ENCODE measurements around the gene P2RX6. TPM values are rescaled to one million over a fixed set of nuclear protein-coding genes. Genes with fewer than 3 reads are reported as not detected.

P2RX6 gene
- total and polyA plus RNA-seq, 9 of the 15 experiments (the other 6 are each of a cell fraction or from before 2014, with no cell fraction given), result 0.01 to 3.9 (median 1.5) TPM; not detected in 1

DNA sequence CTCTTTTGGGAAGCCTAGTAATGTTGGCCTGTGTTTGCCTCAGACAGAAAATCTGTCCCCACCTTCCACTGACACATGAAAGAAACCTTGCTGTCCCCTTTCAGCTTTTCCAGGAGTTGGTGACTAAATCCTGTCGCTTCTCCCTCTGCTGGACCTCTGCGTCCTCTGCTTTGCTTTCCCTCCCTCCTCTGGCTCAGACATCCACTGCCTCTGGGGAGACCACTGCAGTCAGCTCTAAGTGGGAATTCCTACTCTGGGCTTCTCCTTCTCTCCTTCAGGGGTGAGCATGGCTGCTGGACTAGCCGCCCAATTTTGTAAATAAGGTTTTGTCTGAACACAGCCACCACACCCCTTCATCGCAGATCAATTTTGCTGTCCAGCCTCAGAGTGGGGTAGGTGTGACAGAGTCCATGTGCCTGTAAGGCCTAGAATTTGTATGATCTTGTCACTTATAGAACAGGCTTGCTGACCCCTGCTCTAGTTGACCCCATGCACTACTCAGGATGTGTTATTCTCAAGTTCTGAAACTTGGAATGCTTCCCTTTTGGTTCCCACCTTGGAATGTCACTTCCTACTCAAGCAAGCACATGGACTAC is 53.8 kb downstream of the P2RX6 start (continued):
- TF ChIP-seq NBN (IDR thresholded peaks at IDR 0.05; ENCODE audit: low read depth) (no peak), ZNF780A (CRISPR knock-in tag; IDR thresholded peaks at IDR 0.05) (no peak), MTA2 (IDR thresholded peaks at IDR 0.05; ENCODE audit: low read depth) (no peak), SNIP1 (IDR thresholded peaks at IDR 0.05; ENCODE audit: low read depth) (no peak), HMGN3 (IDR thresholded peaks at IDR 0.05; ENCODE audit: borderline replicate concordance, extremely low read depth, insufficient read length, low read depth, low read length) (no peak)
- TF ChIP-seq, protein P1, sequence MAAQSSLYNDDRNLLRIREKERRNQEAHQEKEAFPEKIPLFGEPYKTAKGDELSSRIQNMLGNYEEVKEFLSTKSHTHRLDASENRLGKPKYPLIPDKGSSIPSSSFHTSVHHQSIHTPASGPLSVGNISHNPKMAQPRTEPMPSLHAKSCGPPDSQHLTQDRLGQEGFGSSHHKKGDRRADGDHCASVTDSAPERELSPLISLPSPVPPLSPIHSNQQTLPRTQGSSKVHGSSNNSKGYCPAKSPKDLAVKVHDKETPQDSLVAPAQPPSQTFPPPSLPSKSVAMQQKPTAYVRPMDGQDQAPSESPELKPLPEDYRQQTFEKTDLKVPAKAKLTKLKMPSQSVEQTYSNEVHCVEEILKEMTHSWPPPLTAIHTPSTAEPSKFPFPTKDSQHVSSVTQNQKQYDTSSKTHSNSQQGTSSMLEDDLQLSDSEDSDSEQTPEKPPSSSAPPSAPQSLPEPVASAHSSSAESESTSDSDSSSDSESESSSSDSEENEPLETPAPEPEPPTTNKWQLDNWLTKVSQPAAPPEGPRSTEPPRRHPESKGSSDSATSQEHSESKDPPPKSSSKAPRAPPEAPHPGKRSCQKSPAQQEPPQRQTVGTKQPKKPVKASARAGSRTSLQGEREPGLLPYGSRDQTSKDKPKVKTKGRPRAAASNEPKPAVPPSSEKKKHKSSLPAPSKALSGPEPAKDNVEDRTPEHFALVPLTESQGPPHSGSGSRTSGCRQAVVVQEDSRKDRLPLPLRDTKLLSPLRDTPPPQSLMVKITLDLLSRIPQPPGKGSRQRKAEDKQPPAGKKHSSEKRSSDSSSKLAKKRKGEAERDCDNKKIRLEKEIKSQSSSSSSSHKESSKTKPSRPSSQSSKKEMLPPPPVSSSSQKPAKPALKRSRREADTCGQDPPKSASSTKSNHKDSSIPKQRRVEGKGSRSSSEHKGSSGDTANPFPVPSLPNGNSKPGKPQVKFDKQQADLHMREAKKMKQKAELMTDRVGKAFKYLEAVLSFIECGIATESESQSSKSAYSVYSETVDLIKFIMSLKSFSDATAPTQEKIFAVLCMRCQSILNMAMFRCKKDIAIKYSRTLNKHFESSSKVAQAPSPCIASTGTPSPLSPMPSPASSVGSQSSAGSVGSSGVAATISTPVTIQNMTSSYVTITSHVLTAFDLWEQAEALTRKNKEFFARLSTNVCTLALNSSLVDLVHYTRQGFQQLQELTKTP (IDR thresholded peaks at IDR 0.05; ENCODE audit: low read depth in 1 of 2, partially characterized antibody in 2 of 2), result no peak

DNA sequence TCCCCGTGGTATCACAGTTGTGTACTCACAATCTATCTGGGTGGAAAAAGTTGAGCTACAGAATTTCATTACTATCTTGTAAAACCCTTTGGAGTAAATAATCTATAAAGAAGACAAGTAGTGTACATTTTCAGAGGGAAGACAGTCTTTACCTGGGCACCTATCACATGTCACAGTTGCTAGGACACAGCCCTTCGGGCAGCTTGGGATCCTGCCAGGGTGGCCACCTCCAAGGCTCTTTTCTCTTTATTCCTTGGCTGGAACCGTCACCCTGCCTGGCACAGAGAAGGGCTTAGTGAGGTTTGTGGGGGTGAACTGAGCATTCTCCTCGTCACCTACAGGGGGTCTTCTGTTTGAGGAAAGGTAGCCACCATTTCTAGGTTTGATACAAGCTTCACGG is 54.4 kb downstream of the P2RX6 start:
- Histone ChIP-seq H3K4me3 (no peak overlapping the region), H3K27me3 (ENCODE audit: control insufficient read depth in 2 of 2, insufficient read depth in 2 of 2, low read length in 2 of 2) (peaks cover 63 to 76% of the 10 kb centered on the region in 2 experiments), H4K20me1 (replicated peaks; ENCODE audit: control insufficient read depth, insufficient read depth, low read length) (peaks cover 8% of the 10 kb centered on the region), H3K9me3 (replicated peaks; ENCODE audit: control insufficient read depth, insufficient read depth, low read depth, low read length) (peaks cover 5% of the 10 kb centered on the region), H3K36me3 (ENCODE audit: control insufficient read depth, insufficient read depth, low read length) (no peaks in the 10 kb centered on the region), H3K4me1 (replicated peaks in 1 of 2; ENCODE audit: control insufficient read depth in 2 of 2, insufficient read depth in 2 of 2, low read length in 2 of 2) (peaks cover 0 to 3% of the 10 kb centered on the region in 2 experiments; a peak in 1 of 5 replicates), H2AFZ (ENCODE audit: low read depth, low read length) (no peak overlapping the region), H3K79me2 (ENCODE audit: control insufficient read depth, insufficient read depth, low read length) (no peaks in the 10 kb centered on the region), H3K4me2 (ENCODE audit: insufficient read depth, low read length) (no peak overlapping the region), H3K27ac (ENCODE audit: extremely low read depth, low read depth, low read length) (no peak overlapping the region), H3K9me1 (ENCODE audit: control insufficient read depth, insufficient read depth, low read length) (no peaks in the 10 kb centered on the region), H3K9ac (ENCODE audit: insufficient read depth in 1 of 2, low read depth in 2 of 2, low read length in 2 of 2) (no peak overlapping the region)
- ATAC-seq (no peak), DNase-seq (ENCODE audit: extremely low read depth in 1 of 4, low spot score in 3 of 4) (peak in 1 of 4 experiments; percentile 17), FAIRE-seq (no peak)
- CTCF ChIA-PET (ENCODE audit: low intra/inter-chr PET ratio), result no interaction called here
- TF ChIP-seq RBM14 (IDR thresholded peaks at IDR 0.05; ENCODE audit: borderline replicate concordance, insufficient read depth, low read depth, low read length) (no peak), FOXJ3 (CRISPR knock-in tag; IDR thresholded peaks at IDR 0.05) (0 out of 2 replicates have a peak, but pooled peaks have one; percentile 34), MED1 (CRISPR knock-in tag; IDR thresholded peaks at IDR 0.05; ENCODE audit: borderline replicate concordance) (0 out of 2 replicates have a peak, but pooled peaks have one; percentile 57), NR2C1 (IDR thresholded peaks at IDR 0.05) (no peak), NR2C1 (tag; IDR thresholded peaks at IDR 0.05) (0 out of 2 replicates have a peak, but pooled peaks have one; percentile 3), RBM22 (IDR thresholded peaks at IDR 0.05; ENCODE audit: low read depth, low read length, poor library complexity, severe bottlenecking) (no peak)
- 2% methylated on average over 5 of the region's 5 CpGs for WGBS (ENCODE audit: insufficient coverage, low coverage, missing lambda C conversion rate)
- intact Hi-C loops (cut with micrococcal nuclease), result loop anchor here (5.0 kb wide), 2 partner anchors 47 to 107 kb away; no protein-coding TSS in a partner anchor
- POLR2A ChIA-PET, result interaction anchor here (0.6 to 1.6 kb wide), 4 partner anchors 9 to 31 kb away, joined by 3 to 7 read pairs (median 4); no protein-coding TSS in a partner anchor
- BruUV-seq (replicated peaks), result no TSS peak
- in situ Hi-C loops (cut with MboI), result no loop called here

Data from K562 (cell line).